NAMALWA (cell line): ENCODE data around the gene GPR151.
"Not testable (repeated sequence)": the region's sequence is repeated elsewhere in the genome, so short reads cannot be mapped to it uniquely, and the experiment has no call there.

Experiments used
- DNase-seq: peaks from one replicate; pipeline ENCODE4 v3.0.0-alpha.2; 2015; ENCODE audit warnings: low spot score

Gene GPR151

GRCh38 chr5:146516151-146516475 lies at the start of gene GPR151:
Gene GPR151 (minus strand): TSS chr5:146516190. CDS start chr5:146516113, 77 bp downstream.
- DNase-seq = peak; percentile 67

GRCh38 chr5:146564007-146564762 lies 48.2 kb upstream of the GPR151 start:
- no peak for DNase-seq

GRCh38 chr5:146562461-146562860 lies 46.5 kb upstream of the GPR151 start:
- DNase-seq = no peak

- DNase-seq = no peak
Measured at GRCh38 chr5:146561711-146562110, 45.7 kb upstream of the GPR151 start.

GRCh38 chr5:146560205-146560812 lies 44.3 kb upstream of the GPR151 start:
- no peak for DNase-seq

- DNase-seq = not testable (repeated sequence)
Measured at GRCh38 chr5:146556884-146557283, 40.9 kb upstream of the GPR151 start.

GRCh38 chr5:146553446-146553845 lies 37.5 kb upstream of the GPR151 start:
- no peak for DNase-seq

- DNase-seq = no peak
Measured at GRCh38 chr5:146549615-146550014, 33.6 kb upstream of the GPR151 start.

GRCh38 chr5:146548781-146549449 lies 32.9 kb upstream of the GPR151 start:
- no peak for DNase-seq

GRCh38 chr5:146544232-146544631 lies 28.2 kb upstream of the GPR151 start:
- no peak for DNase-seq

GRCh38 chr5:146541958-146542849 lies 26.2 kb upstream of the GPR151 start:
- peak; percentile 71 for DNase-seq

- no peak for DNase-seq
Measured at GRCh38 chr5:146540414-146540813, 24.4 kb upstream of the GPR151 start.

GRCh38 chr5:146539973-146540372 lies 24.0 kb upstream of the GPR151 start:
- no peak for DNase-seq

- DNase-seq = no peak
Measured at GRCh38 chr5:146538432-146538831, 22.4 kb upstream of the GPR151 start.

- DNase-seq = no peak
Measured at GRCh38 chr5:146533882-146534281, 17.9 kb upstream of the GPR151 start.

GRCh38 chr5:146533260-146533857 lies 17.4 kb upstream of the GPR151 start:
- peak; percentile 91 for DNase-seq

GRCh38 chr5:146529984-146530383 lies 14.0 kb upstream of the GPR151 start:
- peak; percentile 40 for DNase-seq

- DNase-seq = peak; percentile 33
Measured at GRCh38 chr5:146528236-146528635, 12.2 kb upstream of the GPR151 start.

- DNase-seq = no peak
Measured at GRCh38 chr5:146527785-146528184, 11.8 kb upstream of the GPR151 start.

GRCh38 chr5:146523698-146524097 lies 7.7 kb upstream of the GPR151 start:
- DNase-seq = no peak

- DNase-seq = no peak
Measured at GRCh38 chr5:146521403-146522106, 5.6 kb upstream of the GPR151 start.
